HFF-Myc (cell line): ENCODE results near the gene SNX33.

ENCODE experiments used
- DNase-seq: peaks from one replicate; pipeline ENCODE4 v3.0.0-alpha.2; 2011; ENCODE audit warnings: low read depth; ENCODE audit errors: extremely low read depth
- H3K4me3 ChIP-seq: replicated peaks from 2 replicates; pipeline ENCODE4 v1.5.1; 2011; ENCODE audit warnings: low read depth, mild to moderate bottlenecking, control low read depth, low read length
- TF ChIP-seq, protein P1 (sequence below): IDR thresholded peaks from 2 replicates; pipeline ENCODE4 v1.5.1; 2012; ENCODE audit warnings: mild to moderate bottlenecking, low read depth, low read length, control low read depth; ENCODE audit errors: missing control alignments

Gene SNX33

DNA sequence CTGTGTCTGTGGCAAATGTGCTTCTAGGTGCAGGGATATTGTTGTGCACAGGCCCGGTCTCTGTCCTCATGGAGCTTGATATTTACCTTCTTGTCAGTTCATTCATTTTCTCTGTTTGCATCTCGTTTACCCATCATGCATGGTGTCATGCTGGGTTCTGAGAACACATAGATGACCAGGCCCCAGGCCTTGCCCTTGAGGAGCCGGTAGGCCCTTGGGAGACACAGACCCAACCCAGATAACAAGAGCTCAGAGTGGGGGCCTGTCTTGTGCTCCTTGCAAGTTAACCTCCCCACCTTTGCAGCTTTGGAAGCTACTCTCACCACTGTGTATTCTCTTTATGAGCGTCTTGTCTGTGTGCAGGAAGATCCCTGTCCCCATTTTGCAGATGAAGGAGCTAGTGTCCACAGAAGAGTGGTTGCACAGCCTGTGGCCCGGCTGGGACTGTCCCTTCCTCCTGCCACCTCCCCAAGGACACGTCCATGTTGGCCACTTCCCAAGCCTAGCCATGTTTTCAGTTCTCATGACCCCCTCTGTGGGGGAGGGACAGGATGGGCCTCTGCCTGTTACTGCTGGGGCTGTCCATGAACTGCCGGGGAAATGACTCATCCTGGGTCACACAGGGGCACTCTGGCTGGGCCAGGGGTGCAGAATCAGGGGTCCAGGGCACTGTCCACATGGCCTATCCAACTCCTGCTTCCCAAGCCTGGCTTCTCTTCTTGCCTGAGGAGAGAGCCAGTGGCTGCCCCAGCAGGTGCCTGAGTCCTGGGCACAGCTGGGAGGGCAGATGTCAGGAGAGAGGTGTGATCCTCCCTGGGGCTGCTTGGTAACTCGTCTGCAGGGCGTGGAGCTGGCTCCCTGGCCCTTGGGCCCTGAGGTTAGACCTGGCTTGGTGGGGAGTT, 3.4 kb downstream of the SNX33 start:
- H3K4me3 ChIP-seq, result peak overlapping the region; percentile 46
- TF ChIP-seq, protein P1, sequence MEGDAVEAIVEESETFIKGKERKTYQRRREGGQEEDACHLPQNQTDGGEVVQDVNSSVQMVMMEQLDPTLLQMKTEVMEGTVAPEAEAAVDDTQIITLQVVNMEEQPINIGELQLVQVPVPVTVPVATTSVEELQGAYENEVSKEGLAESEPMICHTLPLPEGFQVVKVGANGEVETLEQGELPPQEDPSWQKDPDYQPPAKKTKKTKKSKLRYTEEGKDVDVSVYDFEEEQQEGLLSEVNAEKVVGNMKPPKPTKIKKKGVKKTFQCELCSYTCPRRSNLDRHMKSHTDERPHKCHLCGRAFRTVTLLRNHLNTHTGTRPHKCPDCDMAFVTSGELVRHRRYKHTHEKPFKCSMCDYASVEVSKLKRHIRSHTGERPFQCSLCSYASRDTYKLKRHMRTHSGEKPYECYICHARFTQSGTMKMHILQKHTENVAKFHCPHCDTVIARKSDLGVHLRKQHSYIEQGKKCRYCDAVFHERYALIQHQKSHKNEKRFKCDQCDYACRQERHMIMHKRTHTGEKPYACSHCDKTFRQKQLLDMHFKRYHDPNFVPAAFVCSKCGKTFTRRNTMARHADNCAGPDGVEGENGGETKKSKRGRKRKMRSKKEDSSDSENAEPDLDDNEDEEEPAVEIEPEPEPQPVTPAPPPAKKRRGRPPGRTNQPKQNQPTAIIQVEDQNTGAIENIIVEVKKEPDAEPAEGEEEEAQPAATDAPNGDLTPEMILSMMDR, result no peak
- no peak for DNase-seq

DNA sequence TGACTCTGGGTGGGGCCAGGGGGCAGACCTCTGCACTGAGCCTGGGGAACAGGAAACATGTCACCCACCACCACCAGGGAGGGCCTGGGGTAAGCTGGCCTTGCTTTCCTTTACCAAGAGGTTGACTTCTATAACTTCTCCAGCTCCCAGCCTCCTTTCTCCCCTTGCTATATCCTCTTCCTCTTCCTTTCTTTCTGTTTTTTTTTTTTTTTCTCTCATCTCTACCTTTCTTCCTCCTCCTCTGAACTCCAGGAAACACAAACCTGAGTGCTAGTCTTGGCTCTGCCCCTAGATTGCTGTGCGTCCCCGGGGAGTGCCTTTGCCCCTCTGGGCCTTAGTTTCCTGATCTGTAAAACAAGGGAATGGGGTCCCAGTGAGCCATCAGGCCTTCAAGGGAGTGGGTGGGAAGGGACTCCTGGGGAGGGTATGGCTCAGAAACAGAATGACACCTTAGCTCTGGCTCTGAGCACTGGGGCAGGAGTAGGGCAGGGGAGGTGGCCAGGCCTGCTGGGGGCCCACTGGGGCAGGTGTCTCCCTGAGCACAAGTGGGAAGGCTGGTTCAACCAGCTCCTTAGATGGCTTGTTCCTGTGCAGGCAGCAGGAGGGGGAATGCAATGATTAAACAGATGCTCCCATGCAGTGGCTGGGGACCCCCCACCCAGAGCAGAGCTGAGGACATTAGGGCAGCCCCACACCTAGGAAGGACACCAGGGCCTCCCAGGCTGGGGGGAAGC, 4.3 kb downstream of the SNX33 start:
- no peak for DNase-seq
- peak overlapping the region; percentile 46 for H3K4me3 ChIP-seq
- TF ChIP-seq, protein P1, result no peak

DNA sequence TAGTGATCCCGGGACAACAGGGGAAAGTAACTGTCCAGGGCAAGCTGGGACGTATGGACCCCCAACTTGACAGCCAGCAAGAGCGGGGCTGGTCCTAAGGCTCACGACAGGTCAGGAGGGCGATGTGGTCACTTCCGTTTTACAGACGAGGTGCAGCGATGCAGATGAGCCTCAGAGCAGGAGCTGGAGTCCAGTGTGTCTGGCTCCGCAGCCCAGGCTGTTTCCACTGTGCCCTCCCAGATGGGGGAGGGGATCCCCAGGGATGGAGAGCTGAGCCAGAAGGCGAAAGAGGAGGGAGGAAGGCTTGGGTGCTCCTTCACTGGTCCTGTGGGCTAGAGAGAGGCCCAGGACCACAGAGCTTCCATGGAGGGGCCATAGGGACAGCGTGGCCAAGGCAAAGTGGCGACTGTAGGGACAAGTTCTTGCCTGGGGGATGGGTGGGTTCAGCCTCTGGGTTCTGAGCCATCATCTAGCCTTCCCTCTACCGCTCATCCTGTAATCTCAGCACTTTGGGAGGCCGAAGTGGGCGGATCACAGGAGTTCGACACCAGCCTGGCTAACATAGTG, 5.7 kb downstream of the SNX33 start:
- DNase-seq, result no peak
- TF ChIP-seq, protein P1, result no peak
- no peak overlapping the region for H3K4me3 ChIP-seq

DNA sequence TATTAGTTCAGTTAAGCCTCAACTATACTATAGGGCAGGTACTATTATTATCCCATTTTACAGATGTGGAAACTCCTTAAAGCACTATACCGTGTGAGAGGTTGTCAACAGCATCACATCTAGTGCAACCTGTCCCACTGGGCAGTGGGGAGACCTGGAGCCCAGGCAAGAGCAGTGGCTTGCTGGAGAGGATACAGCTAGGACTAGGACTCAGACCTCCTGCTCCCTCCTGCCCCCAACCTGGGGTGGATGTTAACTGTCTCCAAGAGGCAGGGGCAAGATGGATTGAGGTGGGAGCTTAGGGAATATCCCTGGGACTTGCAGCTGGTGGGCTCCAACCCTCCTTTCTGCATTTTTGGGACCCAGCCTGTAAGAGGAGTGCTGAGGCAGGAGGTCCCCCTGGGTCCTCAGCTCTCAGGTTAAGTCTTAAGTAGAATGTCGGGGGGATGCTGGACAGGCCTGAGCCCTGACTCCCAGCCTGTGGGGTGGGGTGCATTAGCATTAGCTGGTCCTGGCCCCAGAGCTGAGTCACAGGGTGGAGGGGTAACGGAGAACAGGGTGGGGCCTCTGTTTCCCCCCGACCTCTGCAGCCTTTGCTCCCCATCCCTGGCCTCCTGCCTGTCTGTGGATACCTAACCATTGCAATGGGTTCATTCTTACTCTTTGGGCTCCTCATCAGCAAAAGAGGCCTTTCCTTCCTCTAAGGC, 6.6 kb downstream of the SNX33 start:
- no peak overlapping the region for H3K4me3 ChIP-seq
- DNase-seq, result no peak
- TF ChIP-seq, protein P1, result no peak

DNA sequence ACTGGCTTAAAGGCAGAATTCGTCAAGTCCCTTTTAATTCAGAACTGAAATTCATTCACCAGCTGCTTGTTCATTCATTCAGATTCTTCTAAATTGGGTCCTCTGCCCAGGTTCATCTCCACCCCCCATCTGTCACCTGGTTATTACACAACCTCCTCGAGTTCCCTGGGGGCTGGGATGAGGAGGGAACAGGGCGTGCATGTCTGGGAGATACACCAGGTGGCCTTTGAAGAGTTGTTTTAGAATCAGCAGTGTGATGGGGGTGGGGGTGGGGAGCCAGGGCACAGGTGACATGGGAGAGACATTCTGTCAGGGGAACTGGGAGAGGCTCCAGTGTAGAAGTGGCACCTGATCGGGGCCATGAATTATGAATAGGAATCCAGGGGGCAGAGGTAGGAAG, 8.2 kb downstream of the SNX33 start:
- TF ChIP-seq, protein P1, result no peak
- DNase-seq, result no peak
- no peak overlapping the region for H3K4me3 ChIP-seq

DNA sequence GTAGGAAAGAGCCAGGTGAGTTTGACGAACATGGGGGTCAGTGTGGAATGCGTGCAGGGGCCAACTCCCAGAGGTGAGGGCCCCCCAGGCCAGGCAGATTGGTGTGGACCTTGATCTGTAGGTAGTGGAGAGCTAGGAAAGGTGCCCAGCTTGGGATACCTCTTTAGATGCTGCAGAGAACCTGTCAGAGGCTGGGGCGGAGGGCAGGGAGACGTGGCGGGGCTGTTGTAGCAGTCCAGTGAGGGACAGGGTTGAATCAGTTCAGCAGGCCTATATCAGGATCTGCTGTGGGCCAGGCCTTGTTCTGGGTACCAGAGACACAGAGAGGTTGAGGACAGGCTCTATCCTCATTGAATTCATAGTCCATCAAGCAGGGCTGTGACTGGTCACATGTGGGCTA, 8.6 kb downstream of the SNX33 start:
- no peak overlapping the region for H3K4me3 ChIP-seq
- DNase-seq, result no peak
- TF ChIP-seq, protein P1, result no peak
